Smooth muscle cell (in vitro differentiated cells): ENCODE data around the gene AVPR1B. TPM values are rescaled to one million over a fixed set of nuclear protein-coding genes. Genes with fewer than 3 reads are reported as not detected.

ENCODE experiments used
- DNase-seq: peaks from one replicate; lab custom pipeline; 2025; ENCODE audit not compliant: unreplicated experiment; lab: John Stamatoyannopoulos, UW
- H2AFZ ChIP-seq: fragments of 200-600 bp; sonication (generic); 2 replicates; pipeline ENCODE4 v1.6.0; 2016; ENCODE audit warnings: antibody characterized with exemption, low read depth, mild to moderate bottlenecking
- H3F3A ChIP-seq: fragments of 200-600 bp; sonication (generic); 2 replicates; pipeline ENCODE4 v1.6.0; 2017; ENCODE audit warnings: antibody characterized with exemption, low read depth
- H3K27ac ChIP-seq: fragments of 200-600 bp; sonication (generic); 2 replicates; pipeline ENCODE4 v1.5.1; 2016; ENCODE audit warnings: low read depth, mild to moderate bottlenecking
- H3K27me3 ChIP-seq: fragments of 200-600 bp; sonication (generic); 2 replicates; pipeline ENCODE4 v1.6.1; 2016; ENCODE audit warnings: low read depth, mild to moderate bottlenecking
- H3K36me3 ChIP-seq: fragments of 200-600 bp; sonication (generic); 2 replicates; pipeline ENCODE4 v1.5.1; 2016; ENCODE audit warnings: low read depth
- H3K4me1 ChIP-seq: fragments of 200-600 bp; sonication (generic); 2 replicates; pipeline ENCODE4 v1.5.1; 2016; ENCODE audit warnings: low read depth
- H3K4me2 ChIP-seq: fragments of 200-600 bp; sonication (generic); 2 replicates; pipeline ENCODE4 v1.6.0; 2016; ENCODE audit warnings: mild to moderate bottlenecking
- H3K4me3 ChIP-seq: fragments of 200-600 bp; sonication (generic); 2 replicates; pipeline ENCODE4 v1.5.1; 2016; ENCODE audit warnings: mild to moderate bottlenecking
- H3K79me2 ChIP-seq: fragments of 200-600 bp; sonication (generic); 2 replicates; pipeline ENCODE4 v1.6.0; 2016; ENCODE audit warnings: low read depth, mild to moderate bottlenecking
- H3K9ac ChIP-seq: fragments of 200-600 bp; sonication (generic); 2 replicates; pipeline ENCODE4 v1.6.0; 2016; ENCODE audit warnings: low read depth
- H3K9me3 ChIP-seq: fragments of 200-600 bp; sonication (generic); replicated peaks from 2 replicates; pipeline ENCODE4 v1.5.1; 2016; ENCODE audit warnings: low read depth
- H4K20me1 ChIP-seq: fragments of 200-600 bp; sonication (generic); 2 replicates; pipeline ENCODE4 v1.6.0; 2016; ENCODE audit warnings: low read depth
- CTCF ChIP-seq: fragments of 200-600 bp; sonication (generic); IDR thresholded peaks from 2 replicates; pipeline ENCODE4 v1.5.1; 2017; ENCODE audit warnings: borderline replicate concordance, mild to moderate bottlenecking, antibody characterized with exemption; ENCODE audit not compliant: insufficient read depth, poor library complexity, severe bottlenecking
- WGBS: methylation state at CpG from one replicate; pipeline ENCODE4 v1.1.7; 2016; ENCODE audit warnings: low lambda C conversion rate; 5-methylcytosine and 5-hydroxymethylcytosine counted together
- polyA plus RNA-seq: library from polyadenylated mRNA; unstranded; fragments of >200 nt; fragmentation: Nextera tagmentation; extraction: Ambion mirVana; gene quantifications from 2 replicates; pipeline ENCODE4 v1.2.1, GENCODE V29; 2016
- total RNA-seq: library from RNA; depleted of rRNA; stranded (reverse); fragments of >200 nt; gene quantifications from 2 replicates; pipeline ENCODE4 v1.2.3, GENCODE V29; 2014

AVPR1B gene
- total and polyA plus RNA-seq, 2 experiments from 2014 or later: not detected

GRCh38 chr1:206120406-206120805 lies 3.2 kb upstream of the AVPR1B start:
- no peak overlapping the region for H2AFZ ChIP-seq
- DNase-seq: no peak
- H3K9ac ChIP-seq: no peak overlapping the region
- H3F3A ChIP-seq: no peaks in the 10 kb centered on the region
- no peaks in the 10 kb centered on the region for H3K9me3 ChIP-seq
- no peak overlapping the region for H3K4me3 ChIP-seq
- TF ChIP-seq CTCF: no peak
- H3K27ac ChIP-seq: no peak overlapping the region
- no peaks in the 10 kb centered on the region for H4K20me1 ChIP-seq
- peaks cover 28% of the 10 kb centered on the region for H3K27me3 ChIP-seq
- no peaks in the 10 kb centered on the region for H3K36me3 ChIP-seq
- H3K4me2 ChIP-seq: no peak overlapping the region
- no peaks in the 10 kb centered on the region for H3K79me2 ChIP-seq
- no peaks in the 10 kb centered on the region for H3K4me1 ChIP-seq

- Histone ChIP-seq H3K9me3 (no peaks in the 10 kb centered on the region), H2AFZ (peak overlapping the region; percentile 19), H3K36me3 (no peaks in the 10 kb centered on the region), H3K27ac (no peak overlapping the region), H3K4me1 (no peaks in the 10 kb centered on the region), H3F3A (no peaks in the 10 kb centered on the region), H3K4me3 (peak overlapping the region; percentile 47), H3K79me2 (no peaks in the 10 kb centered on the region), H3K27me3 (peaks cover 28% of the 10 kb centered on the region), H3K4me2 (peak overlapping the region; percentile 88), H3K9ac (no peak overlapping the region), H4K20me1 (no peaks in the 10 kb centered on the region)
- WGBS: 21% methylated on average over 5 of the region's 5 CpGs
- DNase-seq: no peak
- TF ChIP-seq CTCF: no peak
Observed at GRCh38 chr1:206116873-206117150, 376 bp downstream of the AVPR1B start.

- Histone ChIP-seq H3K9ac (no peak overlapping the region), H4K20me1 (no peaks in the 10 kb centered on the region), H3K27me3 (peaks cover 28% of the 10 kb centered on the region), H3K4me2 (no peak overlapping the region), H2AFZ (no peak overlapping the region), H3K4me3 (no peak overlapping the region), H3K4me1 (no peaks in the 10 kb centered on the region), H3K27ac (no peak overlapping the region), H3F3A (no peaks in the 10 kb centered on the region), H3K79me2 (no peaks in the 10 kb centered on the region), H3K36me3 (no peaks in the 10 kb centered on the region), H3K9me3 (no peaks in the 10 kb centered on the region)
- no peak for TF ChIP-seq CTCF
- 89% methylated on average over 25 of the region's 25 CpGs for WGBS
- no peak for DNase-seq
Observed at GRCh38 chr1:206116191-206116872, 856 bp downstream of the AVPR1B start.

- Histone ChIP-seq H3K27ac (no peak overlapping the region), H3K4me2 (no peak overlapping the region), H3K79me2 (no peaks in the 10 kb centered on the region), H2AFZ (no peak overlapping the region), H3F3A (no peaks in the 10 kb centered on the region), H3K4me3 (no peak overlapping the region), H3K4me1 (no peaks in the 10 kb centered on the region), H3K9me3 (no peaks in the 10 kb centered on the region), H3K27me3 (peaks cover 28% of the 10 kb centered on the region), H3K36me3 (no peaks in the 10 kb centered on the region), H4K20me1 (no peaks in the 10 kb centered on the region), H3K9ac (no peak overlapping the region)
- DNase-seq: no peak
- 95% methylated on average over 8 of the region's 8 CpGs for WGBS
- TF ChIP-seq CTCF: no peak
Observed at GRCh38 chr1:206115791-206116190, 1.4 kb downstream of the AVPR1B start.
